GM21381 (cell line): ENCODE measurements around the gene DTNA.
"Not testable (repeated sequence)": the region's sequence is repeated elsewhere in the genome, so short reads cannot be mapped to it uniquely, and the experiment has no call there.

Experiments used
- ATAC-seq: cut with Tn5 transposase; IDR thresholded peaks from one replicate; pipeline ENCODE4 v1.9.1; 2021; ENCODE audit warnings: mild to moderate bottlenecking, moderate library complexity; ENCODE audit not compliant: unreplicated experiment

Gene DTNA

DNA sequence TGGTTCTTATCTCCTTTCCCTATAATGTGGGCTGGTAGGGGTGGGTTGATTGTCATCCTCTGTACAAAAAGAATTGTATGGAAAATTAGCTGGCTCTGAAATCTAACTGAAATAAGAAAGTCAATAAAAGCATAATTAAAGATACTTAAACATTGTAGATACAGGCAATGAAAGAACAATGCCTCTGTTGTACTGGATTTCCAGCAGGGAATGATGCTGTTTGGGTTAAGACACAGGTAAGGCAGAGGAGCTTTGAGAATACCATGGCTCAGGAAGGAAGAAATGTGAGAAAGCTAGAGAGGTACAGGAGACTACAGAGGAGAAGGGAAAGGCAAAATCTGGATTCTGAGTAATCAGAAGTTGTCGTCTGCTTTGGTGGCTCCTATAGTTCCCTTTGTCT lies 10.1 kb downstream of the DTNA start:
- no peak for ATAC-seq

DNA sequence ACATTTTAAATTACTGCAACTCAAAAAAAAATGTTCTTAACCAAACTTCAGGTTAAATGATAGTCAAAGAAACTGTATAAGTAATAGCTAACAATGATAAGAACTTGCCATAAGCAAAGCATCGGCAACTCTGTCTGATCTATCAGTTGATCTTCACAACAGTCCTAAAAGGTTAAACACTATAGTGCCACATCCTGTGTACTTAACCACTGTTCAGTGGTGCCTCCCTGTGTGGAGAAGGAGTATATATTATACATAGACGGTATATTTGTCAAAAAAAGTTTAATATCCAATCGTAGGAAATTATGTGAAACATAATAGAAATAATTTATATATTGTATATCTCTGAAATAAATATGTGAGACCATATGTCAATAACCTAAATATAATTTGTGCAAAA lies 13.0 kb downstream of the DTNA start:
- ATAC-seq: no peak

DNA sequence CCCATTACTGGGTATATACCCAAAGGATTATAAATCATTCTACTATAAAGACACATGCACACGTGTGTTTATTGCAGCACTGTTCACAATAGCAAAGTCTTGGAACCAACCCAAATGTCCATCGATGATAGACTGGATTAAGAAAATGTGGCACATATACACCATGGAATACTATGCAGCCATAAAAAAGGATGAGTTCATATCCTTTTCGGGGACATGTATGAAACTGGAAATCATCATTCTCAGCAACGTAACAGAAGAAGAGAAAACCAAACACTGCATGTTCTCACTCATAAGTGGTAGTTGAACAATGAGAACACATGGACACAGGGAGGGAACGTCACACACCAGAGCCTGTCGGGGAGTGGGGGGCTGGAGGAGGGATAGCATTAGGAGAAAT lies 15.6 kb downstream of the DTNA start:
- not testable (repeated sequence) for ATAC-seq

DNA sequence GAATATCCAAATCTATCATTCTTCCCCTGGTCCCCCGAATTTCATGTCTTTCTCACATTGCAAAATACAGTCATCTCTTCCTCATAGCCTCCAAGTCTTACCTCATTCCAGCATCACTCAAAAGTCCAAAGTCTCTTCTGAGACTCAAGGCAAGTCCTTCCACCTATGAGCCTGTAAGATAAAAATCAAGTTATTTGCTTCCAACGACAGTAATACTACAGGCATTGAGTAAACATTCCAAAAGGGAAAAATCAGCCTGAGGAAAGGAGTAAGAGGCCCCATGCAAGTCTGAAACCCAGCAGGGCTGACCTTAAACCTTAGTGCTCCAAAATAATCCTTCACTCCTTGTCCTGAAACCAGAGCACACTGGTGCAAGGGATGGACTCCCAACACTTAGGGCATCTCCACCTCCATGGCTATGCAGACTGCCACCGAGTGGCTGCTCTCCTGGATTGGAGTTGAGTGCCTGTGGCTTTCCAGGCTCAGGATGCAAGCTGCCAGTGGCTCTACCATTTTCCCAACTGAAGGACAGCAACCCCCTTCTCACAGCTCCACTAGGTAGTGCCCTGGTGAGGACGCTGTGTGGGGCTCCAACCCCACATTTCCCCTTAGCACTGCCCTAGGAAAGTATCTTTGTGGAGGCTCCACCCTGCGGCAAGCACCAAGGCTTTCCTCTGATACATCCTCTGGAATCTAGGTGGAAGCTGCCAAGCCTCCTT lies 16.3 kb downstream of the DTNA start:
- no peak for ATAC-seq

DNA sequence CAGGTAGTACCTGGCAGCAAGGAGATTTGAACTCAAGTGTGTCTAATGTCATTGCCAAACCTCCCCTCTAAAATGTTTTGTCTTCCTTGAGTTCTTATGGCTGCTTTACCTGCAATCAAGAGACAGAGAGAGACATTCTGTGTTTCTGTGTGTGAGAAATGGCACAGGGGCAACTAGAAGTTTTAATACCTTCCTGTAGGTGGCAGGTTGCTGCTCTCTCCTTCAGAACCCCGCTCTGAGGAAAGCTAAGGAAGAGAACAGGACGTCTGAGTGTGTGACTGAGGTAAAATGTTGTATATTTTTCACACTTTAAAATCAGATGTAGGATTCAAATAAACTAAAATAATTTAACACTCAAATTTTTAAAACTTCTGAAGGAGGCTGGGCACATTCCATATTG lies 19.2 kb downstream of the DTNA start:
- no peak for ATAC-seq

- ATAC-seq: no peak
These were observed 19.8 kb downstream of the DTNA start for GRCh38 chr18:34729740-34730355.

GRCh38 chr18:34730774-34731173 lies 20.7 kb downstream of the DTNA start:
- no peak for ATAC-seq

DNA sequence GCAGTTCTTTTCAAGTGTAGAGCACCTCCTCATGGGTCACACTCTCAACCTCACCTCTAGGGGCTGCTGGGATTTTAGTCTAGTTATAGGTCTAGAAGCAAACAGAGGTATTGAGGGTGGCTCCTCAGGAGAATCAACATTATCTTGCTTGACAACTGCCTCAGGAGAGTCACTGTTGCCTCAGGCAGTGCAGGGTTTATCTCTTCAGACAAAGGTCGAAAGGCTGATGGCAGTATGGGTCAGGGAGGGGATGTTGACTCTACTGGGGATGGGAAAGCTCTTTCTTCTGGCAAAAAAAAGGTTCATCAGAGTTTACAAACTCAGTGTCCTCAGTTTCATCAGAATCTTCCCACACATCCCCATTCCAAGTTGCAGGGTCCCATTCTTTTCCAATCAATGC lies 24.0 kb downstream of the DTNA start:
- no peak for ATAC-seq

DNA sequence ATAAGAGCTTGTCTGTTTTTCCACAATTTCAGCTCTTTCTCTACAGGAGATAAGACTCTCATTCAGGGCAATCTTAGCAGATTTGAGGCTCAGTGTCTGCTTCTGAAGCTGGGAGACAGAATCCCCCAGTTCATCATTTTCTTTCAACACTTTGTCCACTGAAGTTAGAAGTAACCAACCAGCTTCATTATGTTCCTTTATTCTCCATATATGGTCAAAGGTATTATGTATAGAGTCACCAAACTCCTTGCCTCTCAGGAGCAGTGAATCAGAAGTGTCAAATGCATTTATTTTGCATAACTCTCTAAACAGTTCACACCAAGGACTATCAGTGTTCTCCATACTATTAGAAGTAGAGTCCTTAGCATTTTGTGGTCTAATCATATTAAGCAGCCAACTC lies 24.4 kb downstream of the DTNA start:
- not testable (repeated sequence) for ATAC-seq

DNA sequence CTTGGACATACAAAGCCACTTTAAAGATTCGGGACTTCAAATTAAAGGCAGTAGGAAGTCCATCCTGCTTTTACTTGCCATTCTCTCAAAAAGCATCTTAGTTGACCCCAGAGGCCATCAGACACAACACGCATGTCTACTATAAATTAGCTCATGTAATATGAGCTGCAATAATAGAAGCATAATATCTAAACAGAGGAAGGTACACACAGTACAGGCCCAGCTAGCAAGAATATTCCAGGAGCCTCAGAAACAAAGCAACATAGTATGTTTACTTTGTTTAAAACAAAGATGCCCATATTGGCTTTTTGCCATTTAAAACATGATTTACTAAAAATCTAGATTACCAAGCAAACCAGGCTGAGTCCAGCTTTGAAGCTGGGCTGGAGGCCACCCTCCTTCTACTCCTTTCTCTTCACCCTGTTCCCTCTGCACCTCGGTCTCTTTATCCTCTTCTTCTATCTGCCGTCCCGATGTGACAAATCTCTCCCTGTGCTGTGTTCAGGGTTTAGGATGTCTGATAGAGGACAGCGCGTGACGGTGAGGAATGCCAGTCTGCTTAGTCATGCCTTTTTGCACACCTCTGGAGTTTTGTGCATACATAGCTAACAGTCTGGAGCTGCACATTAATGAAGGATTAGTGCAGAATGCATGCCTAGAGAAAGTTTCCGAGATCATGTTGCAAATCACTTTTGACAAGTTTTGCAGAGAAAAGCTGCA lies 28.2 kb downstream of the DTNA start:
- ATAC-seq: no peak

GRCh38 chr18:34740101-34740500 lies 30.0 kb downstream of the DTNA start:
- no peak for ATAC-seq

GRCh38 chr18:34740724-34741123 lies 30.6 kb downstream of the DTNA start:
- no peak for ATAC-seq

DNA sequence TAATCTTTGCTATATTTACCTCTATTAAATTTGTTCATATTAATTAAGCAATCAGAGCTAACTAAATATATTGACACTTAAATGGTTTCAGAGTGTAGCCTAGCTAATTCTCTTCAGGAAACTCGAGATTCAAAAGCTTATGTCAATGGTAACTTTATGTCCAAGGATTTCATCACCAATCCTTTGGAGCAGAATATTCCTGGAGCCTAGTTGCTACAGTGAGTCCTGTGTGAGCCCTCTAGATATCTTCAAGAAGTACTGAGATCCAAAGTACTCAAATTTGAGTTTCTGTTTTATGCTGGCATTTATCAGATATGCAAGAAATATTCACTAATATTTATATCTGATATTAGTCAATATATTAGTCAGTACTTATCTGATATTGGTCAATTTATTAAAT lies 31.3 kb downstream of the DTNA start:
- no peak for ATAC-seq

GRCh38 chr18:34742891-34743341 lies 32.8 kb downstream of the DTNA start:
- no peak for ATAC-seq

GRCh38 chr18:34744569-34744968 lies 34.5 kb downstream of the DTNA start:
- ATAC-seq: no peak

DNA sequence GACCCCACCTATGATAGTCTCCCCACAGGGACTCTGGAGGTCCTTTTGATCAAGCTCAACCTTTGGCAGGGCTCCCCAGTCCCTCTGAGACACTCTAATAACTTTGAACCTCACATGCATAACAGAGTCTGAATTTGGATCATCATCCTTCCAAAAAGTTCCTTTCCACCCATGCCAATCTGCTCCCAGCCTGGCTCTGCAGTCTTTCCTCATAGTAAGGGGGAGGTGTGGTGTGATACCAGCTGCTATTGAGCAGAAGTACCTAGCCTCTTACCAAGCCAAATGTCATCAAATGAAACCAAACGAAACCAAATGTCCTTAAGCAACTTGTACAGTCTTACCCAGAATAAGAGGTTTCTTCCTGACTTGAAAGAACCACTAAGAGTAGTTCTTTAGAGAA lies 36.5 kb downstream of the DTNA start:
- no peak for ATAC-seq

GRCh38 chr18:34749721-34750120 lies 39.6 kb downstream of the DTNA start:
- no peak for ATAC-seq

DNA sequence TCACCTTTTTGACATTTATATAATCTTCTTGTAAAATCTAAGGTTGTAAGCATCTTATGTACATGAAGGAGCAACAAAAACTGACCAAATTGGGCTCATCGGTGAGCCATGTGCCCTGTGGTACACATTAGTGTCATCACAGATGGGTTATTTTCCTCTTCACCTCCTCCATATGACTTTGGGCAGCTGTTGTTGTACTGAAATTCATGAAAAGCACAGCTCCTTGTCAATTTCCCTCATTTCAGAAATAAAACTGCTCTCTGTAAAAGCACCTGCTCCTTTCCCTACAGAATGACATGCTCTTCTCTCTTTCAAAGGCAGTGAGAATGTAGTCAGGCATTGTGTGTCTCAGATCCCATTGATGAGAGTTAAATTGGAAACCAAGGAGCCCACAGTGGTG lies 42.0 kb downstream of the DTNA start:
- no peak for ATAC-seq

DNA sequence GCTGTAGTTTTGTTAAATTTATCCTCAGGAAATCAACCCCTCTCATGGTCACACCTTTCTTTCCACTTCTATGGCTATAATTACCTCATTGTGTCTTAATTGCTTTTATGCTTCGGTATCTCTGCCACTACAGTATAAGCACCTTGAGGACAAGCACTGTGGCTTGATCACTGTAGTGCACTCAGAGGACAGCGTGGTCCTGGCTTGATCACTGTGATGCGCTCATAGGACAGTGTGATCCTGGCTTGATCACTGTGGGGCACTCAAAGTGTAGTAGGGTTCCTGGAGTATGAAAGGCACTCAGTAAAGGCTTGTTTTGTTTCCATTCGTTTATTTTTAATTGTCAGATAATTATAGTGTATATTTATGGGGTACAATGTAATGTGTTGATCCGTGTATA lies 44.2 kb downstream of the DTNA start:
- ATAC-seq: no peak

- no peak for ATAC-seq
These were observed 47.6 kb downstream of the DTNA start for GRCh38 chr18:34757666-34758065.

DNA sequence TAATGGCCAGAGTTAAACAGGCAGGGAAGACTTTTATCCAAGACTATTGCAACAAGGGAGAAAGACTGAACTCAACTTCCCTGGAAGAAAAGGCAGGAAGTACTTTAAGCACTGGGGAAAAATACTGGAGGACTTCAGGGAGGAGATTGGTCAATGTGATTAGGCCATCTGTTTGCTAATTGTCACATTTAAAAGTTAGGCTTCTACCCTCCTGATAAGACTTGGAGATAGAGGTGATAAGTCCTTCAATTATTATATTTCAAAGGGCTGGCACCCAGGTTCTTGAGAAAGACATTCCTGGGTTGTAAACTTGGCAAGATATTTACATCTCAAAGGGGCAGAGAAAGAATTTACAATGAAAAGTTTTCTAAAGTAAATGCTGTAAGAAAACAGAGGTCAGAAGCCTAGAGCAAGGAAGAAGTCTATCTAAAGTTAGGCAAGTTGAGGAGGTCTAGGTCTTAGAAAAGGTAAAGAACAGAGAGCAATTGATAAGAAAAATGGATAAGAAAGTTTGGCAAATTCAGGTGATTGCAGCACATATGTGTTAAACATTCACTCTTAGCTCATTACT lies 48.4 kb downstream of the DTNA start:
- ATAC-seq: no peak

- ATAC-seq: no peak
These were observed 50.3 kb downstream of the DTNA start for GRCh38 chr18:34760444-34760843.
